K562 (cell line): ENCODE measurements around the gene ANKLE1. TPM values are rescaled to one million over a fixed set of nuclear protein-coding genes. Genes with fewer than 3 reads are reported as not detected.
A peak's percentile ranks its signal among the peaks of the same experiment; 100 is the strongest.

Experiments used
- ATAC-seq: fragments of 200-7000 bp; cut with Tn5 transposase; 3 replicates; pipeline ENCODE4 v1.9.1; 2020; ENCODE audit warnings: moderate library complexity
- BruUV-seq: library from RNA; stranded (reverse); fragments of 400-500 nt; replicated peaks from 2 replicates; lab custom pipeline; 2021; lab: Mats Ljungman, UMichigan
- CTCF ChIA-PET: fragments of 300-600 bp; formaldehyde crosslinking; extraction: SDS; loops from one replicate; lab custom pipeline; 2021; ENCODE audit warnings: low intra/inter-chr PET ratio; lab: Yijun Ruan, JAX
- POLR2A ChIA-PET: fragments of 300-600, 350-650 bp; sonication (Branson Sonifier 250); formaldehyde crosslinking; extraction: SDS; loops from one replicate; lab custom pipeline; 2021; ENCODE audit warnings: antibody characterized with exemption, inconsistent platforms; lab: Yijun Ruan, JAX
- DNase-seq, 4 experiments: peaks; one replicate each; pipeline versions ENCODE4 v3.0.0 to v3.0.0-alpha.2; 2011 to 2018; ENCODE audit warnings: low spot score in 3 of 4, mixed read lengths in 3 of 4; ENCODE audit errors: extremely low read depth in 1 of 4
- FAIRE-seq: peaks from 2 replicates; lab custom pipeline; 2011; peaks lifted over from hg19 to GRCh38; lab: Jason Lieb, UNC
- H2AFZ ChIP-seq: 2 replicates; pipeline ENCODE4 v1.6.0; 2011; ENCODE audit warnings: low read depth, low read length, control low read depth, inconsistent platforms
- H3K27ac ChIP-seq: fragments of 200-600 bp; 3 replicates; pipeline ENCODE4 v1.8.0; 2011; ENCODE audit warnings: low read depth, mild to moderate bottlenecking, control low read depth, inconsistent platforms, low read length, moderate library complexity, mixed read lengths; ENCODE audit errors: extremely low read depth
- H3K27me3 ChIP-seq, 2 experiments: fragments of 300-600 bp in 1 of 2; 2 replicates in 1 of 2; 3 replicates in 1 of 2; pipeline versions ENCODE4 v1.6.0 to v1.8.0; 2011; ENCODE audit warnings: inconsistent platforms in 2 of 2, low read length in 2 of 2, mild to moderate bottlenecking in 1 of 2, mixed read lengths in 1 of 2, moderate library complexity in 1 of 2; ENCODE audit not compliant: control insufficient read depth in 2 of 2, insufficient read depth in 2 of 2
- H3K36me3 ChIP-seq: fragments of 300-600 bp; 3 replicates; pipeline ENCODE4 v1.8.0; 2011; ENCODE audit warnings: mild to moderate bottlenecking, low read length, inconsistent platforms; ENCODE audit not compliant: control insufficient read depth, insufficient read depth
- H3K4me1 ChIP-seq, 2 experiments: fragments of 200-600 bp in 1 of 2; replicated peaks in 1 of 2; 2 replicates in 1 of 2; 3 replicates in 1 of 2; pipeline versions ENCODE4 v1.5.1 to v1.8.0; 2011; ENCODE audit warnings: inconsistent platforms in 2 of 2, low read length in 2 of 2, mild to moderate bottlenecking in 1 of 2, mixed read lengths in 1 of 2, moderate library complexity in 1 of 2; ENCODE audit not compliant: control insufficient read depth in 2 of 2, insufficient read depth in 2 of 2
- H3K4me2 ChIP-seq: 2 replicates; pipeline ENCODE4 v1.6.1; 2011; ENCODE audit warnings: low read length, control low read depth, inconsistent platforms, mixed read lengths; ENCODE audit not compliant: insufficient read depth
- H3K4me3 ChIP-seq: fragments of 200-600 bp; sonication (generic), shearing (Covaris generic); 2 replicates; pipeline ENCODE4 v1.5.1; 2016; ENCODE audit warnings: control low read depth, inconsistent platforms
- H3K79me2 ChIP-seq: fragments of 200-600 bp; 3 replicates; pipeline ENCODE4 v1.8.0; 2011; ENCODE audit warnings: low read length, inconsistent platforms; ENCODE audit not compliant: control insufficient read depth, insufficient read depth
- H3K9ac ChIP-seq, 2 experiments: 2 replicates each; pipeline versions ENCODE4 v1.6.0 to v1.6.1; 2011; ENCODE audit warnings: low read depth in 2 of 2, low read length in 2 of 2, control low read depth in 1 of 2, inconsistent platforms in 1 of 2, mild to moderate bottlenecking in 1 of 2, mixed read lengths in 1 of 2; ENCODE audit not compliant: insufficient read depth in 1 of 2
- H3K9me1 ChIP-seq: one replicate; pipeline ENCODE4 v1.6.0; 2011; ENCODE audit warnings: inconsistent platforms, mild to moderate bottlenecking, low read length, moderate library complexity; ENCODE audit not compliant: control insufficient read depth, insufficient read depth
- H3K9me3 ChIP-seq: replicated peaks from 2 replicates; pipeline ENCODE4 v1.5.1; 2011; ENCODE audit warnings: low read depth, low read length, inconsistent platforms; ENCODE audit not compliant: control insufficient read depth, insufficient read depth
- H4K20me1 ChIP-seq: replicated peaks from 2 replicates; pipeline ENCODE4 v1.6.1; 2011; ENCODE audit warnings: low read length, inconsistent platforms, mixed read lengths; ENCODE audit not compliant: control insufficient read depth, insufficient read depth
- ATF1 ChIP-seq, 2 experiments: fragments of 450-650 bp in 1 of 2; IDR thresholded peaks; 2 replicates each; pipeline ENCODE4 v1.6.1; 2016; ENCODE audit warnings: missing compliant biosample characterization in 1 of 2, missing genetic modification characterization in 1 of 2
- BCOR ChIP-seq: fragments of 450-650 bp; IDR thresholded peaks from 2 replicates; pipeline ENCODE4 v1.6.1; 2016
- CBX1 ChIP-seq: sonication (generic); IDR thresholded peaks from 2 replicates; pipeline ENCODE4 v1.6.1; 2016; ENCODE audit warnings: antibody characterized with exemption, low read depth, mild to moderate bottlenecking
- GATAD2A ChIP-seq: fragments of 450-650 bp; IDR thresholded peaks from 2 replicates; pipeline ENCODE4 v1.6.1; 2017
- KDM5B ChIP-seq: fragments of 200-600 bp; sonication (generic); IDR thresholded peaks from 2 replicates; pipeline ENCODE4 v1.6.1; 2012; ENCODE audit warnings: low read depth, mild to moderate bottlenecking, moderate library complexity, low read length, control low read depth, inconsistent platforms; ENCODE audit not compliant: insufficient replicate concordance
- LARP7 ChIP-seq: fragments of 450-650 bp; IDR thresholded peaks from 2 replicates; pipeline ENCODE4 v1.6.1; 2016
- MBD1 ChIP-seq: fragments of 250-450 bp; sonication (Bioruptor Pico); IDR thresholded peaks from 2 replicates; pipeline ENCODE4 v1.8.0; 2022; ENCODE audit warnings: inconsistent platforms
- MYNN ChIP-seq, 2 experiments: sonication (generic); formaldehyde crosslinking in 1 of 2; IDR thresholded peaks; 2 replicates each; pipeline versions ENCODE4 v1.5.0 to v1.6.1; 2016 to 2020; ENCODE audit warnings: antibody characterized with exemption in 1 of 2, missing genetic modification reagents in 1 of 2
- PHF20 ChIP-seq: fragments of 450-650 bp; IDR thresholded peaks from 2 replicates; pipeline ENCODE4 v1.6.1; 2018; ENCODE audit not compliant: partially characterized antibody
- POLR2H ChIP-seq: IDR thresholded peaks from 2 replicates; pipeline ENCODE4 v1.6.1; 2016; ENCODE audit warnings: missing genetic modification characterization, low read depth, mild to moderate bottlenecking, control low read depth, missing compliant biosample characterization, moderate library complexity
- RAD21 ChIP-seq, 2 experiments: fragments of 250-450 bp in 1 of 2; fragments of 450-650 bp in 1 of 2; sonication (Bioruptor Pico) in 1 of 2; formaldehyde crosslinking in 1 of 2; IDR thresholded peaks in 1 of 2; conservative IDR thresholded peaks in 1 of 2; 2 replicates each; pipeline versions ENCODE4 v1.4.0 to v1.8.0; 2020 to 2022; ENCODE audit warnings: mild to moderate bottlenecking in 2 of 2, moderate library complexity in 1 of 2
- RBM39 ChIP-seq: fragments of 200-400 bp; formaldehyde crosslinking; optimal IDR thresholded peaks from 2 replicates; pipeline ENCODE3; 2018; ENCODE audit warnings: low read depth, low read length
- TBL1XR1 ChIP-seq, 2 experiments: IDR thresholded peaks; 2 replicates each; pipeline ENCODE4 v1.6.1; 2012; ENCODE audit warnings: improper control_type of control experiment in 2 of 2, low read length in 2 of 2, mild to moderate bottlenecking in 1 of 2
- TCF15 ChIP-seq: fragments of 250-450 bp; sonication (Bioruptor Pico); IDR thresholded peaks from 2 replicates; pipeline ENCODE4 v1.8.0; 2022; ENCODE audit warnings: moderate library complexity, mild to moderate bottlenecking, inconsistent platforms
- YBX1 ChIP-seq: fragments of 450-650 bp; IDR thresholded peaks from 2 replicates; pipeline ENCODE4 v1.7.1; 2016; ENCODE audit warnings: mild to moderate bottlenecking
- ZBTB7A ChIP-seq: IDR thresholded peaks from 2 replicates; pipeline ENCODE4 v1.6.1; 2011; ENCODE audit warnings: low read depth, mild to moderate bottlenecking, low read length, moderate library complexity, borderline replicate concordance; ENCODE audit not compliant: control insufficient read depth
- ZNF3 ChIP-seq: fragments of 250-450 bp; sonication (Bioruptor Pico); IDR thresholded peaks from 2 replicates; pipeline ENCODE4 v1.5.0; 2021; ENCODE audit warnings: mild to moderate bottlenecking, moderate library complexity
- WGBS: fragments of 100-300 bp; shearing (Covaris generic); methylation state at CpG from one replicate; pipeline ENCODE4 v1.1.6; 2016; ENCODE audit warnings: low coverage, mixed read lengths; ENCODE audit not compliant: insufficient coverage; ENCODE audit errors: missing lambda C conversion rate; 5-methylcytosine and 5-hydroxymethylcytosine counted together
- in situ Hi-C: fragments of 300-500 bp; cut with MboI; formaldehyde crosslinking; loops from 4 replicates; pipeline ENCODE4 v1.15.0; 2018; ENCODE audit warnings: inconsistent platforms, mixed read lengths
- intact Hi-C: fragments of 100-400 bp; cut with micrococcal nuclease; formaldehyde crosslinking; loops from 2 replicates; pipeline ENCODE4 v1.14.2; 2022
- polyA plus RNA-seq, 8 experiments: library from polyadenylated mRNA; depleted of rRNA in 4 of 8; stranded (reverse) in 5 of 8; unstranded in 3 of 8; fragments of >200 nt; fragmentation: Nextera tagmentation in 2 of 8; fragmentation: Illumina TruSeq in 1 of 8; extraction: Ambion mirVana in 2 of 8; extraction: Trizol in 1 of 8; gene quantifications; 2 replicates each; pipeline versions ENCODE4 v1.2.1 to v1.2.3, GENCODE V29; 2011 to 2014; ENCODE audit warnings: inconsistent platforms in 1 of 8, missing spikeins in 1 of 8
- total RNA-seq, 7 experiments: library from RNA; depleted of rRNA in 6 of 7; stranded (reverse); fragments of >200 nt in 6 of 7; fragmentation: Illumina TruSeq in 2 of 7; extraction: Trizol in 2 of 7; gene quantifications; 2 replicates each; pipeline versions ENCODE4 v1.2.1 to v1.2.3, GENCODE V29; 2011 to 2021; ENCODE audit warnings: low replicate concordance in 1 of 7
- TF ChIP-seq, protein P1 (sequence below): fragments of 250-450 bp; sonication (Bioruptor Pico); IDR thresholded peaks from 2 replicates; pipeline ENCODE4 v1.5.0; 2020; ENCODE audit warnings: mild to moderate bottlenecking, borderline replicate concordance

The ANKLE1 gene
- total and polyA plus RNA-seq, 9 of the 15 experiments (the other 6 are each of a cell fraction or from before 2014, with no cell fraction given): 0.63 to 9.2 (median 2.9) TPM

- no peaks in the 10 kb centered on the region for H3K9me1 ChIP-seq
- CTCF ChIA-PET: no interaction called here
- H3K4me1 ChIP-seq: peaks cover 45 to 82% of the 10 kb centered on the region in 2 experiments
- peak; percentile 82 for FAIRE-seq
- POLR2A ChIA-PET: interaction anchor here (0.6 kb wide), 1 partner anchor 38 kb away, joined by 4 read pairs; no protein-coding TSS in a partner anchor
- intact Hi-C loops: loop anchor here (5.0 kb wide), 1 partner anchor 40 kb away; no protein-coding TSS in a partner anchor
- peak overlapping the region; percentile 43 for H3K4me3 ChIP-seq
- WGBS: 11% methylated on average over 20 of the region's 21 CpGs
- H3K4me2 ChIP-seq: peak overlapping the region; percentile 81
- peak; percentile 10 for ATAC-seq
- BruUV-seq: no TSS peak
- H3K79me2 ChIP-seq: peaks cover 34% of the 10 kb centered on the region
- H3K36me3 ChIP-seq: peaks cover 6% of the 10 kb centered on the region; the same call in 1 of the 3 replicates
- H3K9me3 ChIP-seq: no peaks in the 10 kb centered on the region
- H3K9ac ChIP-seq: peak overlapping the region; percentile 76 to 87
- in situ Hi-C loops: no loop called here
- peaks cover 15% of the 10 kb centered on the region for H4K20me1 ChIP-seq
- DNase-seq: peak in 1 of 4 experiments; percentile 47
- peak overlapping the region; percentile 91 for H2AFZ ChIP-seq
- no peaks in the 10 kb centered on the region for H3K27me3 ChIP-seq
- H3K27ac ChIP-seq: peak overlapping the region; percentile 96
- no peak for TF ChIP-seq MBD1
- TF ChIP-seq MYNN (IDR thresholded peaks at IDR 0.05): no peak
- TF ChIP-seq MYNN (CRISPR knock-in tag; IDR thresholded peaks at IDR 0.05): no peak
- peak; percentile 99 for TF ChIP-seq BCOR
- TF ChIP-seq GATAD2A: no peak
- TF ChIP-seq POLR2H: no peak
- no peak for TF ChIP-seq KDM5B
- no peak for TF ChIP-seq ZNF3
- TF ChIP-seq CBX1: peak; percentile 89
- TF ChIP-seq ZBTB7A: peak; percentile 56; the same call in 1 of the 2 replicates
- TF ChIP-seq TCF15 (CRISPR knock-in tag): no peak
- peak; percentile 57 for TF ChIP-seq PHF20
- no peak for TF ChIP-seq TBL1XR1 (IDR thresholded peaks at IDR 0.05; ENCODE audit: low read length in 2 of 2)
- TF ChIP-seq RAD21 (CRISPR knock-in tag; conservative IDR thresholded peaks at IDR 0.05 in 1 of 2, IDR thresholded peaks at IDR 0.05 in 1 of 2): no peak
- no peak for TF ChIP-seq ATF1 (CRISPR knock-in tag; IDR thresholded peaks at IDR 0.05)
- no peak for TF ChIP-seq ATF1 (tag; IDR thresholded peaks at IDR 0.05)
- no peak for TF ChIP-seq LARP7
- TF ChIP-seq, protein P1, sequence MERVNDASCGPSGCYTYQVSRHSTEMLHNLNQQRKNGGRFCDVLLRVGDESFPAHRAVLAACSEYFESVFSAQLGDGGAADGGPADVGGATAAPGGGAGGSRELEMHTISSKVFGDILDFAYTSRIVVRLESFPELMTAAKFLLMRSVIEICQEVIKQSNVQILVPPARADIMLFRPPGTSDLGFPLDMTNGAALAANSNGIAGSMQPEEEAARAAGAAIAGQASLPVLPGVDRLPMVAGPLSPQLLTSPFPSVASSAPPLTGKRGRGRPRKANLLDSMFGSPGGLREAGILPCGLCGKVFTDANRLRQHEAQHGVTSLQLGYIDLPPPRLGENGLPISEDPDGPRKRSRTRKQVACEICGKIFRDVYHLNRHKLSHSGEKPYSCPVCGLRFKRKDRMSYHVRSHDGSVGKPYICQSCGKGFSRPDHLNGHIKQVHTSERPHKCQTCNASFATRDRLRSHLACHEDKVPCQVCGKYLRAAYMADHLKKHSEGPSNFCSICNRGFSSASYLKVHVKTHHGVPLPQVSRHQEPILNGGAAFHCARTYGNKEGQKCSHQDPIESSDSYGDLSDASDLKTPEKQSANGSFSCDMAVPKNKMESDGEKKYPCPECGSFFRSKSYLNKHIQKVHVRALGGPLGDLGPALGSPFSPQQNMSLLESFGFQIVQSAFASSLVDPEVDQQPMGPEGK (CRISPR knock-in tag): no peak
- no peak for TF ChIP-seq RBM39
- no peak for TF ChIP-seq YBX1
These were observed 34.8 kb upstream of the ANKLE1 start for GRCh38 chr19:17246681-17247425.
